Rectal smooth muscle tissue (tissue), 1 donor: ENCODE data around the gene GUCY1A2.

ENCODE experiments used
- H3K27ac ChIP-seq: one replicate; pipeline ENCODE4 v1.7.0; 2013; ENCODE audit warnings: low read depth, low read length, inconsistent platforms
- H3K27me3 ChIP-seq: one replicate; pipeline ENCODE4 v1.7.0; 2013; ENCODE audit warnings: low read length; ENCODE audit not compliant: control insufficient read depth, insufficient read depth
- H3K36me3 ChIP-seq: one replicate; pipeline ENCODE4 v1.7.0; 2013; ENCODE audit warnings: low read length; ENCODE audit not compliant: control insufficient read depth, insufficient read depth
- H3K4me1 ChIP-seq: one replicate; pipeline ENCODE4 v1.7.0; 2013; ENCODE audit warnings: low read length; ENCODE audit not compliant: control insufficient read depth, insufficient read depth
- H3K4me3 ChIP-seq: one replicate; pipeline ENCODE4 v1.7.0; 2013; ENCODE audit warnings: low read length
- H3K9ac ChIP-seq: one replicate; pipeline ENCODE4 v1.7.0; 2013; ENCODE audit warnings: low read length

The GUCY1A2 gene

GRCh38 chr11:106959800-106960199, 58.5 kb downstream of the GUCY1A2 start:
- Histone ChIP-seq H3K27me3 (no peaks in the 10 kb centered on the region), H3K36me3 (no peaks in the 10 kb centered on the region), H3K27ac (no peak overlapping the region), H3K9ac (no peak overlapping the region), H3K4me1 (no peaks in the 10 kb centered on the region), H3K4me3 (no peak overlapping the region)

GRCh38 chr11:106959386-106959785, 58.9 kb downstream of the GUCY1A2 start:
- H3K27me3 ChIP-seq: no peaks in the 10 kb centered on the region
- no peaks in the 10 kb centered on the region for H3K4me1 ChIP-seq
- no peaks in the 10 kb centered on the region for H3K36me3 ChIP-seq
- no peak overlapping the region for H3K27ac ChIP-seq
- no peak overlapping the region for H3K4me3 ChIP-seq
- no peak overlapping the region for H3K9ac ChIP-seq

GRCh38 chr11:106958517-106959248, 59.6 kb downstream of the GUCY1A2 start:
- H3K27ac ChIP-seq: no peak overlapping the region
- no peak overlapping the region for H3K4me3 ChIP-seq
- no peak overlapping the region for H3K9ac ChIP-seq
- no peaks in the 10 kb centered on the region for H3K4me1 ChIP-seq
- H3K36me3 ChIP-seq: no peaks in the 10 kb centered on the region
- H3K27me3 ChIP-seq: no peaks in the 10 kb centered on the region

GRCh38 chr11:106957030-106957482, 61.2 kb downstream of the GUCY1A2 start:
- Histone ChIP-seq H3K9ac (no peak overlapping the region), H3K4me1 (no peaks in the 10 kb centered on the region), H3K27ac (no peak overlapping the region), H3K4me3 (no peak overlapping the region), H3K27me3 (no peaks in the 10 kb centered on the region), H3K36me3 (no peaks in the 10 kb centered on the region)

GRCh38 chr11:106950067-106950491, 68.2 kb downstream of the GUCY1A2 start:
- no peaks in the 10 kb centered on the region for H3K4me1 ChIP-seq
- H3K4me3 ChIP-seq: no peak overlapping the region
- H3K27me3 ChIP-seq: no peaks in the 10 kb centered on the region
- H3K27ac ChIP-seq: no peak overlapping the region
- no peak overlapping the region for H3K9ac ChIP-seq
- no peaks in the 10 kb centered on the region for H3K36me3 ChIP-seq

GRCh38 chr11:106943089-106943488, 75.2 kb downstream of the GUCY1A2 start:
- H3K27me3 ChIP-seq: no peaks in the 10 kb centered on the region
- no peak overlapping the region for H3K27ac ChIP-seq
- H3K36me3 ChIP-seq: no peaks in the 10 kb centered on the region
- H3K4me1 ChIP-seq: no peaks in the 10 kb centered on the region
- H3K9ac ChIP-seq: no peak overlapping the region
- H3K4me3 ChIP-seq: no peak overlapping the region

GRCh38 chr11:106939157-106939556, 79.1 kb downstream of the GUCY1A2 start:
- Histone ChIP-seq H3K27ac (no peak overlapping the region), H3K27me3 (no peaks in the 10 kb centered on the region), H3K4me3 (no peak overlapping the region), H3K9ac (no peak overlapping the region), H3K4me1 (no peaks in the 10 kb centered on the region), H3K36me3 (no peaks in the 10 kb centered on the region)

- Histone ChIP-seq H3K9ac (no peak overlapping the region), H3K36me3 (no peaks in the 10 kb centered on the region), H3K27ac (no peak overlapping the region), H3K27me3 (no peaks in the 10 kb centered on the region), H3K4me1 (no peaks in the 10 kb centered on the region), H3K4me3 (no peak overlapping the region)
Observed at GRCh38 chr11:106937111-106937510, 81.2 kb downstream of the GUCY1A2 start.

- no peaks in the 10 kb centered on the region for H3K36me3 ChIP-seq
- H3K4me3 ChIP-seq: no peak overlapping the region
- H3K27ac ChIP-seq: no peak overlapping the region
- no peaks in the 10 kb centered on the region for H3K4me1 ChIP-seq
- no peak overlapping the region for H3K9ac ChIP-seq
- H3K27me3 ChIP-seq: no peaks in the 10 kb centered on the region
Observed at GRCh38 chr11:106925245-106925644, 93.0 kb downstream of the GUCY1A2 start.

GRCh38 chr11:106920899-106921509, 97.3 kb downstream of the GUCY1A2 start:
- Histone ChIP-seq H3K36me3 (no peaks in the 10 kb centered on the region), H3K4me1 (no peaks in the 10 kb centered on the region), H3K4me3 (no peak overlapping the region), H3K27ac (no peak overlapping the region), H3K9ac (no peak overlapping the region), H3K27me3 (no peaks in the 10 kb centered on the region)

- Histone ChIP-seq H3K27me3 (no peaks in the 10 kb centered on the region), H3K9ac (no peak overlapping the region), H3K27ac (no peak overlapping the region), H3K36me3 (no peaks in the 10 kb centered on the region), H3K4me3 (no peak overlapping the region), H3K4me1 (no peaks in the 10 kb centered on the region)
Observed at GRCh38 chr11:106917973-106918372, 100.3 kb downstream of the GUCY1A2 start.

- Histone ChIP-seq H3K27me3 (no peaks in the 10 kb centered on the region), H3K9ac (no peak overlapping the region), H3K4me3 (no peak overlapping the region), H3K36me3 (no peaks in the 10 kb centered on the region), H3K4me1 (no peaks in the 10 kb centered on the region), H3K27ac (no peak overlapping the region)
Observed at GRCh38 chr11:106914409-106914808, 103.9 kb downstream of the GUCY1A2 start.

GRCh38 chr11:106913141-106913540, 105.1 kb downstream of the GUCY1A2 start:
- Histone ChIP-seq H3K36me3 (no peaks in the 10 kb centered on the region), H3K4me1 (no peaks in the 10 kb centered on the region), H3K27me3 (no peaks in the 10 kb centered on the region), H3K9ac (no peak overlapping the region), H3K27ac (no peak overlapping the region), H3K4me3 (no peak overlapping the region)
